Activated B cell treated with CpG ODN at 0.5 μM for 24 hours (primary cell): ENCODE data around the gene MMP19. TPM values are rescaled to one million over a fixed set of nuclear protein-coding genes. Genes with fewer than 3 reads are reported as not detected.

Source experiments
- ATAC-seq: fragments of 200-7000 bp; cut with Tn5 transposase; one replicate; pipeline ENCODE4 v1.10.0; 2021; ENCODE audit warnings: low read depth, mild to moderate bottlenecking, moderate library complexity
- CTCF ChIA-PET: fragments of 350-600 bp; sonication (Branson Sonifier 250); formaldehyde crosslinking; loops from one replicate; lab custom pipeline; 2021; ENCODE audit warnings: antibody characterized with exemption; lab: Charles Lee
- POLR2A ChIA-PET: fragments of 350-600 bp; sonication (Branson Sonifier 250); formaldehyde crosslinking; loops from one replicate; lab custom pipeline; 2021; ENCODE audit warnings: antibody characterized with exemption; lab: Charles Lee
- DNase-seq: peaks from one replicate; pipeline ENCODE4 v3.0.0; 2022
- H3K27ac Mint-ChIP-seq: one replicate; pipeline ENCODE4 v1.8.0; 2020; ENCODE audit warnings: mixed read lengths
- H3K27me3 Mint-ChIP-seq: one replicate; pipeline ENCODE4 v1.8.0; 2021; ENCODE audit warnings: mixed read lengths
- H3K36me3 Mint-ChIP-seq: one replicate; pipeline ENCODE4 v1.8.0; 2021; ENCODE audit warnings: low read depth, mixed read lengths
- H3K4me1 Mint-ChIP-seq: one replicate; pipeline ENCODE4 v1.8.0; 2021; ENCODE audit warnings: mixed read lengths
- H3K4me3 Mint-ChIP-seq: one replicate; pipeline ENCODE4 v1.8.0; 2020; ENCODE audit warnings: mild to moderate bottlenecking, mixed read lengths
- H3K9me3 Mint-ChIP-seq: one replicate; pipeline ENCODE4 v1.8.0; 2020; ENCODE audit warnings: mixed read lengths
- intact Hi-C: fragments of 100-400 bp; cut with micrococcal nuclease; formaldehyde crosslinking; loops from one replicate; pipeline ENCODE4 v1.15.1; 2024
- total RNA-seq: library from RNA; stranded (reverse); gene quantifications from 2 replicates; pipeline ENCODE4 v1.2.3, GENCODE V29; 2022
- TF ChIP-seq, protein P1 (sequence below): fragments of 200-600 bp; IDR thresholded peaks from one replicate; pipeline ENCODE4 v1.8.0; 2022; ENCODE audit warnings: antibody characterized with exemption, mild to moderate bottlenecking

MMP19 gene
- total RNA-seq, 1 donor from 2014 or later = 0.31 TPM

DNA sequence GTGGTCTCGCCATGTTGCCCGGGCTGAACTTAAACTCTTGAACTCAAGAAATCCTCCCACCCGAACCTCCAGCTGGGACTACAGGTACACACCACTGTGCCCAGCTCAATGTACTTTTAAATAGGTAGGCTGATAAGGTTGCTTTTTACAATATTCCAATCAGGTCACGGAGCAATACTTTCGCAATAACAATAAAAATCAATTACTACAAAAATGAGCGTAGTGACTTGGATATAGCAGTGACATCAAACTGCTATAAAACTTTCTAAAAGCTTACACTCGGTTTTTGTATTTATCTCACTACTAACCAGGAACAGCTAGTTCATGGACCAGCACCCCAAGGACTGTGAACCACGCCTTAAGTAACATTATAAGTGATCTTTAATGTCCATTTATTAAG, 35.8 kb downstream of the MMP19 start:
- ATAC-seq (no peak), DNase-seq (no peak)
- H3K9me3 Mint-ChIP-seq = no peaks in the 10 kb centered on the region
- H3K27ac Mint-ChIP-seq = no peak overlapping the region
- ChIA-PET POLR2A (no interaction called here), CTCF (no interaction called here)
- H3K4me1 Mint-ChIP-seq = peaks cover 8% of the 10 kb centered on the region
- H3K36me3 Mint-ChIP-seq = peaks cover 53% of the 10 kb centered on the region
- intact Hi-C loops = no loop called here
- TF ChIP-seq, protein P1, sequence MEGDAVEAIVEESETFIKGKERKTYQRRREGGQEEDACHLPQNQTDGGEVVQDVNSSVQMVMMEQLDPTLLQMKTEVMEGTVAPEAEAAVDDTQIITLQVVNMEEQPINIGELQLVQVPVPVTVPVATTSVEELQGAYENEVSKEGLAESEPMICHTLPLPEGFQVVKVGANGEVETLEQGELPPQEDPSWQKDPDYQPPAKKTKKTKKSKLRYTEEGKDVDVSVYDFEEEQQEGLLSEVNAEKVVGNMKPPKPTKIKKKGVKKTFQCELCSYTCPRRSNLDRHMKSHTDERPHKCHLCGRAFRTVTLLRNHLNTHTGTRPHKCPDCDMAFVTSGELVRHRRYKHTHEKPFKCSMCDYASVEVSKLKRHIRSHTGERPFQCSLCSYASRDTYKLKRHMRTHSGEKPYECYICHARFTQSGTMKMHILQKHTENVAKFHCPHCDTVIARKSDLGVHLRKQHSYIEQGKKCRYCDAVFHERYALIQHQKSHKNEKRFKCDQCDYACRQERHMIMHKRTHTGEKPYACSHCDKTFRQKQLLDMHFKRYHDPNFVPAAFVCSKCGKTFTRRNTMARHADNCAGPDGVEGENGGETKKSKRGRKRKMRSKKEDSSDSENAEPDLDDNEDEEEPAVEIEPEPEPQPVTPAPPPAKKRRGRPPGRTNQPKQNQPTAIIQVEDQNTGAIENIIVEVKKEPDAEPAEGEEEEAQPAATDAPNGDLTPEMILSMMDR = no peak
- H3K4me3 Mint-ChIP-seq = no peak overlapping the region
- H3K27me3 Mint-ChIP-seq = no peaks in the 10 kb centered on the region

DNA sequence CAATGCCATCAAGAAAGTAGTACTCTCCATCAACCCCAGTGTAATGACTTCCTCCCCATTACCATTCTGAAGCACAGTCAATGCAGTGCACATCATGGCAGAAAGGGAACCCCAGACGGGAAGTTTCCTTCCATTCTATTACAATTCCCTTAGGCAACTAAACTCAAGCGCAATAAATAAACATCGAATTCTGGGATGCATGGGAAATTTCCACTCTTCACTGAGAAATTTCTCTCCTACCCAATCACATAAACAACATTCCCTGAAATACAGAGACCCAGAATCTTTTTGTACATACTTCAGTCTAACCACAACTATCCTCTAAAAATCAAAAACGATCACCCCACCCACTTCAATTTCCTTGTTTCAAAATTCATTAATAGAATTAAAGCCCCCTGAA, 45.2 kb downstream of the MMP19 start:
- CTCF ChIA-PET = interaction anchor here (1.0 to 3.8 kb wide), 6 partner anchors 21 to 143 kb away, joined by 3 to 30 read pairs (median 4); partner anchors contain the start of genes GDF11 and ORMDL2
- Mint-ChIP-seq H3K9me3 (no peaks in the 10 kb centered on the region), H3K27me3 (no peaks in the 10 kb centered on the region), H3K4me1 (peaks cover 1% of the 10 kb centered on the region), H3K27ac (no peak overlapping the region), H3K36me3 (peaks cover 84% of the 10 kb centered on the region), H3K4me3 (no peak overlapping the region)
- POLR2A ChIA-PET = interaction anchor here (0.5 to 0.6 kb wide), 2 partner anchors 34 to 60 kb away, joined by 3 to 7 read pairs; no protein-coding TSS in a partner anchor
- DNase-seq (no peak), ATAC-seq (no peak)
- TF ChIP-seq, protein P1 = no peak
- intact Hi-C loops = loop anchor here (1.0 to 5.0 kb wide), 2 partner anchors 59 to 135 kb away; no protein-coding TSS in a partner anchor

DNA sequence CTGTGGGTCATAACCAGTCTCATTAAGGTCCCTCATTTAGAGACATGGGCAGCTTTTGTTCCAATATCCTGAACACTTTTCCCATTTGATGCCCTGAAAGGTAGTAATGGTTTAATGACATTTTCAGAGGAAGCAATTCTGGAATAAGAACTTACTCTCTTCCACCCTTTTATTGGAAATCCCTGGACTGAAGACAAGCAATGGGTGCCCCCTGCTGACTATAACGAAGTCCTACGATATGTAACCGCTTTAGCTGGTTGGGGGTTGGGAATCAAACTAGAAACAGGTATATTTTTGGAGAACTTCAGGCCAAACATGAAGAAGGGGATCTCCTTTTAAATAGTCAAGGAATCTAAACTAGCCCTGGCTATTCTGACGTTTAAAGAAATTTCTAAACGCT, 45.7 kb downstream of the MMP19 start:
- Mint-ChIP-seq H3K4me1 (peaks cover 1% of the 10 kb centered on the region), H3K9me3 (no peaks in the 10 kb centered on the region), H3K27me3 (no peaks in the 10 kb centered on the region), H3K27ac (no peak overlapping the region), H3K4me3 (no peak overlapping the region), H3K36me3 (peaks cover 84% of the 10 kb centered on the region)
- TF ChIP-seq, protein P1 = no peak
- no peak for DNase-seq
- intact Hi-C loops = loop anchor here (1.0 to 5.0 kb wide), 2 partner anchors 59 to 135 kb away; no protein-coding TSS in a partner anchor
- CTCF ChIA-PET = interaction anchor here (1.0 to 3.8 kb wide), 7 partner anchors 21 to 143 kb away, joined by 3 to 30 read pairs (median 4); partner anchors contain the start of genes GDF11 and ORMDL2
- POLR2A ChIA-PET = interaction anchor here (0.5 to 0.6 kb wide), 2 partner anchors 33 to 60 kb away, joined by 3 to 7 read pairs; no protein-coding TSS in a partner anchor
- ATAC-seq = no peak

DNA sequence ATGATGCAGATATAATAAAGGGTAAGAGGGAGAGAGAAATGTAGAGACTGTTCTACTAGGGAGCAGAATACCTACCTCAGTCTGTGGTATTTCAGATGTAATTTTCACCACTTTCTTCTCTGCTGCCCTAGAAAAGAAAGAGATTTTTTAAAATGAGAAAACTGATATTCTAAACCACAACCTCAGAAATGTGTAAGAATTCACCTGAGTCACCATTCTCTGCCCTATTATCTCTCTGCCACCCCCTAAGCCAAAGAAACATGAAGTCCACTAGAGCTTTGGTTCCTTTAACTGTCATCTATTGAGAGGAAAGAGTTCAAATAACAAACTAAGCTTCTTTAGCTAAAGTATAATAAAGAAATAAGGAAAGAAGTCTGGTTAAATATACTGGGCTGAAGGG, 46.8 kb downstream of the MMP19 start:
- ChIA-PET CTCF (interaction anchor here (1.4 to 3.8 kb wide), 5 partner anchors 30 to 66 kb away, joined by 4 to 30 read pairs (median 5); partner anchors contain the start of gene GDF11), POLR2A (no interaction called here)
- H3K36me3 Mint-ChIP-seq = peaks cover 82% of the 10 kb centered on the region
- ATAC-seq (no peak), DNase-seq (no peak)
- H3K27ac Mint-ChIP-seq = no peak overlapping the region
- TF ChIP-seq, protein P1 = no peak
- H3K9me3 Mint-ChIP-seq = no peaks in the 10 kb centered on the region
- intact Hi-C loops = loop anchor here (5.0 kb wide), 1 partner anchor 134 kb away; no protein-coding TSS in a partner anchor
- H3K4me1 Mint-ChIP-seq = peaks cover 1% of the 10 kb centered on the region
- no peaks in the 10 kb centered on the region for H3K27me3 Mint-ChIP-seq
- H3K4me3 Mint-ChIP-seq = no peak overlapping the region

DNA sequence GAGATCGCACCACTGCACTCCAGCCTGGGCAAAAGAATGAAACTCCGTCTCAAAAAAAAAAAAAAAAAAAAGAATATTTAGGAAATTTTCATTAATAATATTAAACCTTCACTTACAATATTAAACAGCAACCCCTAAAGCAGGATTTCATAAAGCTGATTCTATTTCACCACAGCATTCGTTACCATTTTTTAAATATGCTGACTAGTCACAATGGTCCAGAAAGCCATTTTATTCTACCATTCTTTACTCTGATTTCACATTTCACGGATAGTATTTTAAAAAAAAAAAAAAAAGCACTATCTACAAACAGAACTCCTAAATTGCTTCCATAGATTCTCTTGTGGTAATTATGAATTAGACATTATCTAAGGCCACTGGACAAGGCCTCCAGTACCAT, 52.8 kb downstream of the MMP19 start:
- ChIA-PET POLR2A (interaction anchor here (0.7 kb wide), 1 partner anchor 1536 kb away, joined by 4 read pairs; no protein-coding TSS in a partner anchor), CTCF (interaction anchor here (1.4 kb wide), 1 partner anchor 131 kb away, joined by 3 read pairs; no protein-coding TSS in a partner anchor)
- no peak for ATAC-seq
- Mint-ChIP-seq H3K4me3 (no peak overlapping the region), H3K9me3 (no peaks in the 10 kb centered on the region), H3K36me3 (peaks cover 83% of the 10 kb centered on the region), H3K27ac (no peak overlapping the region), H3K27me3 (no peaks in the 10 kb centered on the region), H3K4me1 (no peaks in the 10 kb centered on the region)
- DNase-seq = no peak
- intact Hi-C loops = loop anchor here (5.0 kb wide), 1 partner anchor 33 kb away; no protein-coding TSS in a partner anchor
- TF ChIP-seq, protein P1 = no peak
